ENCODE data around the gene PLEK.

- no peak for TF ChIP-seq CTCF (IDR thresholded peaks at IDR 0.05; ENCODE audit: low read depth, low read length, poor library complexity, severe bottlenecking)
- TF ChIP-seq EZH2phosphoT487 (IDR thresholded peaks at IDR 0.05; ENCODE audit: borderline replicate concordance, low read length): no peak
Measured at GRCh38 chr2:68428126-68428525, 63.0 kb downstream of the PLEK start.
